ENCODE measurements around the gene MEIOB. TPM values are rescaled to one million over a fixed set of nuclear protein-coding genes. Genes with fewer than 3 reads are reported as not detected.

Gene MEIOB
- total and polyA plus RNA-seq, 4 donors = 0.21 to 0.28 TPM; not detected in 2

- ATAC-seq (ENCODE audit: insufficient read depth, low FRiP score) = no peak
- no peak overlapping the region for H3K4me3 ChIP-seq
- no peak overlapping the region for H3K27ac ChIP-seq (ENCODE audit: low read depth in 1 of 2, low read length in 1 of 2)
- peaks cover 0 to 3% (median 0%) of the 10 kb centered on the region in 5 donors for H3K4me1 ChIP-seq (ENCODE audit: control insufficient read depth in 5 of 5, insufficient read depth in 5 of 5, low read length in 5 of 5)
- TF ChIP-seq CTCF (IDR thresholded peaks at IDR 0.05; ENCODE audit: control extremely low read depth, extremely low read depth) = no peak
- DNase-seq = no peak
- H3K9me3 ChIP-seq (ENCODE audit: control insufficient read depth in 4 of 4, insufficient read depth in 3 of 4, low read length in 3 of 4) = peaks cover 0 to 2% (median 0%) of the 10 kb centered on the region in 4 donors
- peaks cover 6 to 14% (median 6%) of the 10 kb centered on the region in 3 donors for H3K27me3 ChIP-seq (ENCODE audit: control insufficient read depth in 3 of 3, insufficient read depth in 3 of 3, low read length in 2 of 3)
- H3K36me3 ChIP-seq (ENCODE audit: control insufficient read depth in 4 of 4, insufficient read depth in 4 of 4, low read length in 4 of 4) = no peaks in the 10 kb centered on the region
- no peak overlapping the region for H3K9ac ChIP-seq (ENCODE audit: insufficient read depth in 1 of 2, low read length in 2 of 2)
- 65 to 66% methylated on average over 4 of the region's 4 CpGs for WGBS, 2 donors
Measured at GRCh38 chr16:1851793-1852192, 20.2 kb downstream of the MEIOB start.

DNA sequence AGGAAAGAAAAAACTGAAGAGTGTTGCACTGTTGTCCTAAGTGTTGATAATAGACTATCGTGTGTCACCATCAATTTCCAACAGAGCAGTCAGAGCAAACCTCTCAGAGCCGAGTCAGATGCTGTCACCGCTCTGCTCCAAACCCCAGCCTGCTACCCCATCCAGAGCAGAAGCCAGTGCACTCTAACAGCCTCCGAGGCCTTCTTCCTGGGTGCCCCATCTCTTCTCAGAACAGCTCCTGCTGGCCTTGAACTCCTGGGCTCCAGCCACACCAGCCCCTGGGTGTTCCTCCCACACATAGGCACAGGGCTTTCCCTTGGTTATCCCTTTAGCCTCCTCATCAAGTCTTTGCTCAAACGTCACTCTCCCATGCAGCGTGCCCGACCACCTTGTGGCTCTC lies 21.0 kb downstream of the MEIOB start:
- H3K27ac ChIP-seq (ENCODE audit: low read depth in 1 of 2, low read length in 1 of 2) = no peak overlapping the region
- DNase-seq (no peak), ATAC-seq (ENCODE audit: insufficient read depth, low FRiP score) (no peak)
- peaks cover 0 to 2% (median 0%) of the 10 kb centered on the region in 4 donors for H3K9me3 ChIP-seq (ENCODE audit: control insufficient read depth in 4 of 4, insufficient read depth in 3 of 4, low read length in 3 of 4)
- H3K9ac ChIP-seq (ENCODE audit: insufficient read depth in 1 of 2, low read length in 2 of 2) = no peak overlapping the region
- no peak for TF ChIP-seq CTCF (IDR thresholded peaks at IDR 0.05; ENCODE audit: control extremely low read depth, extremely low read depth)
- 73 to 76% methylated on average over 7 of the region's 7 CpGs for WGBS, 2 donors
- peaks cover 0 to 3% (median 0%) of the 10 kb centered on the region in 5 donors for H3K4me1 ChIP-seq (ENCODE audit: control insufficient read depth in 5 of 5, insufficient read depth in 5 of 5, low read length in 5 of 5)
- no peaks in the 10 kb centered on the region for H3K36me3 ChIP-seq (ENCODE audit: control insufficient read depth in 4 of 4, insufficient read depth in 4 of 4, low read length in 4 of 4)
- H3K4me3 ChIP-seq = no peak overlapping the region
- H3K27me3 ChIP-seq (ENCODE audit: control insufficient read depth in 3 of 3, insufficient read depth in 3 of 3, low read length in 2 of 3) = peaks cover 6 to 14% (median 6%) of the 10 kb centered on the region in 3 donors

- Histone ChIP-seq H3K27ac (ENCODE audit: low read depth in 1 of 2, low read length in 1 of 2) (no peak overlapping the region), H3K4me3 (no peak overlapping the region), H3K9me3 (ENCODE audit: control insufficient read depth in 4 of 4, insufficient read depth in 3 of 4, low read length in 3 of 4) (peaks cover 0 to 2% (median 0%) of the 10 kb centered on the region in 4 donors), H3K27me3 (ENCODE audit: control insufficient read depth in 3 of 3, insufficient read depth in 3 of 3, low read length in 2 of 3) (peaks cover 0 to 4% (median 0%) of the 10 kb centered on the region in 3 donors), H3K36me3 (ENCODE audit: control insufficient read depth in 4 of 4, insufficient read depth in 4 of 4, low read length in 4 of 4) (no peaks in the 10 kb centered on the region), H3K9ac (ENCODE audit: insufficient read depth in 1 of 2, low read length in 2 of 2) (no peak overlapping the region), H3K4me1 (ENCODE audit: control insufficient read depth in 5 of 5, insufficient read depth in 5 of 5, low read length in 5 of 5) (no peaks in the 10 kb centered on the region)
- TF ChIP-seq CTCF (IDR thresholded peaks at IDR 0.05; ENCODE audit: control extremely low read depth, extremely low read depth) = no peak
- DNase-seq (no peak), ATAC-seq (ENCODE audit: insufficient read depth, low FRiP score) (no peak)
- 83 to 94% methylated on average over 1 of the region's 1 CpG for WGBS, 2 donors
Measured at GRCh38 chr16:1846416-1846815, 25.5 kb downstream of the MEIOB start.

DNA sequence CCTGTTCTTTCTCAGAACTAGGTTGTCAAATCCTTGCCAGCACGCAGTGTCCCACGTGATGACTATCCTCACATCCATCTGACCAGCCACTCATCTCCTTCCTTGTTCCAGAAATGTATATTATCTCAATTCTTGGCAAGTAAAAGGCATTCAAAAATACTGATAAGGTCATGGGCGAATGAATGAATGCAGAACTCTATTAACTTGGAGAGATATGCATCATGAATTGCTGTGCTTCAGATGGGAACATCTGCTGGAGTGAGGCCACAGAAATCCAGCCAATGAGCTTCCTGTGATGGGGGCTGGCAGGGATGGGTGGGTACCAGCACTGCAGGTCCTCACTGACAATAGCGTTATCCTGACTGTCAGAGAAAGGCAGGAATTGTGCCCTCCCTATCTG lies 26.0 kb downstream of the MEIOB start:
- peaks cover 0 to 2% (median 0%) of the 10 kb centered on the region in 3 donors for H3K27me3 ChIP-seq (ENCODE audit: control insufficient read depth in 3 of 3, insufficient read depth in 3 of 3, low read length in 2 of 3)
- no peak overlapping the region for H3K4me3 ChIP-seq
- no peak overlapping the region for H3K9ac ChIP-seq (ENCODE audit: insufficient read depth in 1 of 2, low read length in 2 of 2)
- no peak for ATAC-seq (ENCODE audit: insufficient read depth, low FRiP score)
- no peak for DNase-seq
- H3K9me3 ChIP-seq (ENCODE audit: control insufficient read depth in 4 of 4, insufficient read depth in 3 of 4, low read length in 3 of 4) = peaks cover 0 to 1% (median 0%) of the 10 kb centered on the region in 4 donors
- H3K36me3 ChIP-seq (ENCODE audit: control insufficient read depth in 4 of 4, insufficient read depth in 4 of 4, low read length in 4 of 4) = no peaks in the 10 kb centered on the region
- no peak for TF ChIP-seq CTCF (IDR thresholded peaks at IDR 0.05; ENCODE audit: control extremely low read depth, extremely low read depth)
- H3K27ac ChIP-seq (ENCODE audit: low read depth in 1 of 2, low read length in 1 of 2) = no peak overlapping the region
- 59 to 79% methylated on average over 4 of the region's 4 CpGs for WGBS, 2 donors
- H3K4me1 ChIP-seq (ENCODE audit: control insufficient read depth in 5 of 5, insufficient read depth in 5 of 5, low read length in 5 of 5) = no peaks in the 10 kb centered on the region

Data from lung (tissue), 12 donors.